HUDEP-2 (cell line): ENCODE results near the gene FADS1.

Experiments used
- DNase-seq, 76 experiments: peaks; one replicate each; lab custom pipeline; 2025; ENCODE audit not compliant: unreplicated experiment in 76 of 76; lab: John Stamatoyannopoulos, UW

Gene FADS1

DNA sequence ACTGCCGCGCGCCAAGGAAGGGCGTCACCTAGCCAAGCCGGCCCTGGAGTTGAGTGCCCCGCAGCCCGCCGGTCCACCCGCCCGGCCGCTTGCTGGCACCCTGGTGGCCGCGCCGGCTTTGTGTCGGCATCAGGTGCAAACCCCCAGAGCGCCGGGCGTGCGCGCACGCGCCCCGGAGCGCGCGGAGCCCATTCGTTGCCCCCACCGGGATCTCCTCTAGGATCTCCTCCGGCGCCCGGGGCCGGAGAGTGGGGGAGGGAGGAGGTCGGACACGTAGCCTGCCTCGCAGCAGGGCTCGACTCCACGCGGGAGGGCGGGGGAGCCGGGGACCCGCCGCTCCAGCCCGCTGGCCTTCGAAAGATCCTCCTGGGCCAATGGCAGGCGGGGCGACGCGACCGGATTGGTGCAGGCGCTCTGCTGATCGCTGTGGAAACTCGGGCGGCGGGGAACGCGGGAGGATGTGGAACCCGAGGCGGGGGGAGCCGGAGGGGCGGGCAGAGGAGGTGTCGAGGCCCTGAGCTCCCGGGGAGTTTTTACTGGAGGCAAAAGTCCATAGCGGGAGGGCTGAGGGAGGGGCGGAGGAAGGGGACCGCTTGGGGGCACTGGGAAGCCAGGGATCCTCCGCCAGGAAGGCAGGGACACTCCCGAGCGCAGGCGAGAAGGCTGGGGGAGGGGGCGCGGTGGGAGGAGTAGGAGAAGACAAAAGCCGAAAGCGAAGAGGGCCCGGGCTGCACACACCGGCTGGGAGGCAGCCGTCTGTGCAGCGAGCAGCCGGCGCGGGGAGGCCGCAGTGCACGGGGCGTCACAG lies 11.0 kb upstream of the FADS1 start, which contains the start of gene FADS2:
Gene FADS2, plus strand, starts transcription at position 730 of the 808 bp plus-strand sequence. CDS start 91 bp downstream, outside the sequence.
- DNase-seq = peak in 74 of 76 experiments; percentile 55 to 97 (median 89)

DNA sequence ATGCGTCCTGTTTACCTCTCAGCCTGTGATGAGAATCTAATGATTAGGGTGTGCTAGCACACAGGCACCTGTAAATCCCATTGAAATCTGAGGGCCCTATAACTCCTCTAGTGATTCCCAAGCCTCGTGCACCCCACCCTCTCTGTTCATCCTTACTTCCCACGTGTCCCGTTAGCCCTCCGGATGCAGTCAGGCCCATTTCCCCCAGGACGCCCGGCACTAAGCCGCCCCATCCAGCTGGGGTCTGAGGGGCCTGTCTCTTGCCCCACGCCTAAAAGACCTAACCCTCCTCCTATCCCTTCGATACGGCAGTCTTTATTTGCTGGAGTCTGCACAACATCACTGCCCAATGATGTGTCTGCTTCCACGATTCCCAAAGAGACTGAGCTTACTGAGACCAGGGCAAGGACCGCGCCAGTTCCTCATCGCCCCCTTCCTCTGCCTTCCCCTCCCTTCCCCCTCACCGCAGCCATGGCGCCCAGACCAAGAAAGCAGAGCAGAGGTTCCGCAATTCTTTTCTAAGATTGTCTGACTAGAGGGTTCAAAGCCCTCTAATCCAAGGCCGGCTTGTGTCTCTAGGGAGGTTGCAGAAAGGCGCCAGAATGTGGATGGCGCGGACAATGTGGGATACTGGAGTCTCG lies 10.2 kb upstream of the FADS1 start:
- DNase-seq = no peak

DNA sequence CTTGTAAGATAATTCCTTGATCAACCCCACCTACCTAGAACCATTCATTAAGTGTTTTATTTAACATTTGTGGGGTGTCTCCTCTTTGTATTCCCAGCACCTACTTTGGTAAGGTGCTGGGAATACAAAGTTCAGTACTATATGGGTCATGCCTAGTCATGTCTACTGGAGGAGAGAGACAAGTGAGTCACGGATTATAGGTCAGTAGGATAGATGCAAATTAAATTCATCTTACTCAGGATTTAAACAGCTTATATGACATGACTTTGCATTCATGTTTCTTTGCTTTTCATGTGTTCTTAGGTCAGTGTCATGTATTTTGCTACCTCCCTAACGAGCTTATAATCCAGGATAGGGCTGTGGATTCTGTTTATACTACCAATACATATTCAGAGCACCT lies 3.4 kb upstream of the FADS1 start:
- no peak for DNase-seq

DNA sequence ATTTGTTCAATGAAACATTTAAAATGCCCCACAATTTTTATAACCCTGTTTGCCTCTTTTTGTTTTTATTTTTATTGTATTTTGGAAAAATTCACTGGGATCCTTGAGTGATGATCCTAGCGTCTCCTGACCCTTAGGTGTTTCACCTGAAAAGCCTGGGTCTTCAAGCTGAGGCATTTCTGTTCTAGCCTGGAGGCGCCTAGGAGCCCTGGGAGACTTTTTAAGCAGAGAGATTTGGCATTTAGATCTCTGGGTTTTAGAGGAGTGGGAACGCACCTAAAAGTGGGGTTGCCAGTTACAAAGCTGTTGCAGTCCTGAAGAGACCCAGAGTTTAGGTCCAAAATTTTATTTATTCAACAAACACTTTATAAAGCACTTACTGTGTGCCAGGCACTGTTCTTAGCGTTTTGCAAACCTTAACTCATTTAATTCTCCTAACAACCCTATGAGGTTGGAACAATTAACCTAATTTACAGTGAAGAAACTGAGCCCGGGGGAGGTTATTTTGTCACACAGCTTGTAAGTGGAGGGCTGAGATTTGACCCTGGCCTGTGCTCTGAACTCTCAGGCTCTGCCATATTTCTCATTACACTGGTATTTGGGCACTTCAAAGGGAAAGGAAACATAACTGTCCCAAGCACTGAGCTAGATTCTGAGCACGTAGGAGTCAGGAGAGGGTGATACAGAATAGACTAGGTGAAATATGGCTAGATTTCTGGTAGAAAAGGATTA lies 834 bp upstream of the FADS1 start:
- no peak for DNase-seq

DNA sequence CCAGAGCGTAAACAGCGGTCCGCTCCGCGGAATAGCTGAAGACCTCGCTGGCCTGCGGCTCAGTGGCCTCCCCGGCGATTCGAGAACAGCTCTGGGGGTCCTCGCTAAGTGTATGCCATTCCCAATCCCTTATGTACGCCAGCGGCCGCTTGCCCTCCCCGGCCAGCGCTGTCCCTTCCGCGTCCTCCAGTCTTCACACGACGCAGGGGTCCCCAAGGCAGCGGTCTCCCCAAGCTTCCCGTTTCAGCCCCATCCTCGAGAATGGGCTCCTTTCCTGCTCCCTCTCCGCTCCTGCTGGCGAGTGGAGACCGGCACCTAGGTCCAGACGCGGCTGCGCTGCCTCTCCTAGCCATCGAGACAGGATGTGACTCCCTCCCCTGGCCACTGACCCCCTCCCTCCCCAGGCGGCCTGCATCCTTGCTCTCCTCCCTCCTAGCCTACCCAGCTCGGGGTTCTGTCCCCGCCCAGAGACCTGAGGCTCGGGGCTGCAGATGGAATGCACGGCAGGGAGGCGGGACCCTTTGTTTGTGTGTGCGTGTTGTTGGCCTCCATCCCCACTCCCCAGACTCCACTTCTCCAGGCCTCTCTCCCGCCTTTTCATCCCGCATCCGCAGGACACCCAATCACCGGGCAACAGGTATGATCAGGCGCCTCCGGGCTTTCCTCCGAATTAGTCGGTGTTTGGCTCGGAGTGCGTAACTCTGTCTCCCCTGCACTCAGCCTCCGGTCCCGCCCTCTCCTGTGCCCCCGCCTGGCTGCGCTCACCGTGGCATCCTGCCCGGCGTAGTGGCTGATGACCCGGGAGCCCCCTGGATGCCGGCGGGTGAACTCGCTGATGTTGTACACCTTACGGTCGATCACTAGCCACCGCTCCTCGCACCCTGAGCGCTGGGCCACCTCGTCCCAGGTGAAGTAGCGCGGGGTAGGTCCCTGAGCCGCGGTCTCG lies 740 bp downstream of the FADS1 start:
- DNase-seq = peak in 59 of 76 experiments; percentile 12 to 69 (median 50)

DNA sequence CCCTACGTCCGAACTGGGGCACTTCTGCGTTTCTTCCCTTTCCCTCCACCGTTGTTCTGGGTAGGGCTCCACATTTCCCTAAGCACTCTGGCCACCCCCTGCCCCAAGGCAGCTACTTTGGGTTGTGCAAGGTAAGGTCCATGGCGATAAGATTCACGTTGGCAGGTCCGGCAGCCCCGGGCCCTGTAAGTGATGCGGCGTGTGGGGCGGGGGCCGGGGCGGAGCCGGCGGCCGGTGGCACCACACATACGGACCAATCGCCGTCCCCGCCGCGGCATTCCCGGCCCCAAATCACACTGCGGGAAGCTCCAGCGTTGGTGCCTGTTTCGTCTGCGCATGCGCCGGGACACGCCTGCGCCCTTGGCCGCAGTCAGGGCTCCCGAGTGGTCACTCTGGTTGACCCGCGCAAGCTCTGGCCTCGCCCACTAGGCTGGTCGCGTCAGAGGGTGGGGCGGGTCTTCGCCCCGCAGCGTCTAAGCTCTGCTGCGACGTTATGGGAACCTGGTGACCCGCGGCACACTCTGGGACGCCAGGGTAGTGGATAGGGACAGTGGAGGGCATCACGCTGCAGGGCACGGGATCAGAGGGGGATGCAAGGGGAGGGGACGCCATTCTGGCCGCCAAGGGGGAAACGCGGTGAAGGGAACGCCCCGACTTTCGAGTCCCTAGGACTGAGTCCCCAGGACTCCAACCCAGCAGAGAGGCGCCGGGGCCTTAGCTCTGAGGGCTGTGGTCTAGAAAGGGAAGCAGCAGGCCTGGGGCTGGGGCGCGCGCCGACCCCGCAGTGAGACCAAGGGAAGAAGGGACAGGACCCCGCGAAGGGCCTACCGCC lies 1.6 kb downstream of the FADS1 start:
- peak in 71 of 76 experiments; percentile 27 to 83 (median 62) for DNase-seq

DNA sequence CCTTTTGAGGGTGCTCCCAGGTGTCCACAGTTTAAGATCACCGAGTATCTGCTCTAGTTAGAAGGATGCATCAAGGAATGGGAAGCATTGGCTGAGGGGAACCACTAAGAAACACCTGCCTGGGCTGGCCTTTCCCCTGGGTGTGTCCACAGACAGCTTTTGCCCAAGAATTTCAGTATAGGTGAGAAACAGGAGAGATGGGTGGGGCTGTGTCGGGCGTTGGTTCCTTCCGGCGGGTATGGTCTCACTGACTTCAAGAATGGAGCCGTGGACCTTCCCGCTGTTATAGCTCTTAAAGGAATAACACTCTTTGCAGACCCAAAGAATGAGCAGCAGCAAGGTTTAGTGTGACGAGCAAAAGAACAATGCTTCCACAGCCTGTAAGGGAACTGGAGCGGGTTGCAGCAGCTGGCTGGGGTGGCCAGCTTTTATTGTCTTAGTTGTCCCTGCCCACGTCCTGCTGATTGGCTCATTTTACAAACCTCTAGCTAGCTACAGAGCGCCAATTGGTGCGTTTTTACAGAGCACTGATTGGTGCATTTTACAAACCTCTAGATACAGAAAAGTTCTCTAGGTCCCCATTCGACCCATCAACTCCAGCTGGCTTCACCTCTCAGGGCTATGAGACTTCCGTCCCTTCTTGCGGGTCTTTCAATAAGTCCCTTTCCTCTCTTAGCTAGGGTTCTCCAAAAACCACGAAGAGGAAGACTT lies 2.4 kb downstream of the FADS1 start:
- peak in 1 of 76 experiments; percentile 12 for DNase-seq

DNA sequence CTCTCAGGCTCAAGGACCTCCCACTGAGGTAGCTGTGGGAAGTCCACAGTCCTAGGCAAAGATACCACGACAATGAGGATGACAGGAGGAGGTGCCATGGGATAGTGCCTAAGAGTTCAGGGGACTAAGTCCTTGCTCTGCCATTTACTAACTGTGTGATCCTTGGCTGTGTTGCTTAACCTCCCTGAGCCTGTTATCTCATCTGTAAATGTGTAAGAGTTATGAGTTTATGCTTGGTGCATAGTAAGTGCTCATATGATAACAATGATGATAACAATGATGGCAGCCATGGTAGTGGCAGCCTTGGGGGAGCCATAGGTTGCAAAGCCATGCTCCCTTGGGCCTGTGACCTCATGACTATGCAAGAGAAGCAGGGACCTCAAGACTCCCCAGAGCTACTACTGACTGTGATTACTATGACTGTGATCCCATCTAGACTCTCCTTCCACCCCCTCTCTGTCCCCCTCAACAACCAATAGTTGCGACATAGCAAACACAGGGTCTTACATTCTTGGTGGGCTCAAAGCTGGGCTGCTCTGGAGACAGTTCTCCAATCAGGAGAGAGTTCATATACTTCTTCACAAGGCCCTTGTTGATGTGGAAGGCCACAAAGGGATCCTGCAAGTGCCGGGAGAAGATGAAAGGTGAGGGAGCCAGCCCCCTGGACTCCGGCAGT lies 3.9 kb downstream of the FADS1 start:
- no peak for DNase-seq

DNA sequence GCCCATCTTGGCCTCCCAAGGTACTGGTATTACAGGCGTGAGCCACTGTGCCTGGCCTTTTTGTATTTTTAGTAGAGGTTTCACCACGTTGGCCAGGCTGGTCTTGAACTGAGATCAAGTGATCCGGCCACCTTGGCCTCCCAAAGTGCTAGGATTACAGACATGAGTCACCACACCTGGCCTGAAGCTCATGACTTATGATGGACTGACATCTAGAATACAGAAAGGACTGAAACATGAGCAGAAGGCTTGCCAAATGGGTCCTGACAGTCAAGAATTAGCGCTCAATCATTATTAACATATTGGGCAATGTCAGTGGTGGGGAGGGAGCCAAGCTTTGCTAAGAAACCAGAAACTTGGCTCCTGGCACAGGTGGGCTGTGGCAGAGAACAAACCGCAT lies 5.0 kb downstream of the FADS1 start:
- DNase-seq = no peak

DNA sequence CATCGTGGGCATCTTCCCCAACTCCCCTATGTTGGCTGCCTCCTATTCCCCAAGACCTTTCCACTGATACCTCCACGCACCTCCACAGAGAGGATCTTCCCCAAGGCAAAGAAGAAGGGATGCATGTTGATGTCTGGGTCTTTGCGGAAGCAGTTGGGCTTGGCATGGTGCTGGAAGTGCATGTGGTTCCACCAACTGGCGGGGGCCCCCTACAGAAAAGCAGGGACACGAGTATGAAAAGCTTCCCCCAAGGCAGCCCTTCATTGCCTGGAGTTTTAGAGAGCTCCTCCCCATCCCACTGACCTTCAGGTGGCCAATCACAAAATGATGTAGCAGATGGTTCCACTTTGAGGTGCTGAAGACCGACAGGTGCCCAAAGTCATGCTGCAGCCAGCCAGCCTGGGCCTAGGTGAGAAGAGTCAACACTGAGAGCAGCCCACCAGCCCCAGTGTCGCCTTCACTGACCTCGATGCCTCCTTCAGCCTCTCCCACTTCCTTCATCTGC lies 6.1 kb downstream of the FADS1 start:
- no peak for DNase-seq

DNA sequence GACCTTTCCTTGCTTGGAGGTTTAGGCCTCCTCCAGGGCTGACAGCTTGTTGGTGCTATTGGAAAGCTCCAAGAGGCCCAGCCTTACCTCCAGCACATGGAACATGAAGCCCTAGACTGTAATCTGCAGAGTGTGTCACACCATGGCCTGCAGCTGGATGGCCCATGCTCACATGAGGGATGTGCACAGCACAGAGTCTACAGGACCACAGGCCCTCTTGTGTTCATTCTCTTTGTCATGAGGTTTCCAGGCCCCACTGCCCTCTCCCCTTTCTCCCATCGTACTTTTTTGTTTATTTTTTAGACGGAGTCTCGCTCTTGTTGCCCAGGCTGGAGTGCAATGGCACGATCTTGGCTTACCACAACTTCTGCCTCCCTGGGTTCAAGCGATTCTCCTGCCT lies 10.0 kb downstream of the FADS1 start:
- DNase-seq = no peak

DNA sequence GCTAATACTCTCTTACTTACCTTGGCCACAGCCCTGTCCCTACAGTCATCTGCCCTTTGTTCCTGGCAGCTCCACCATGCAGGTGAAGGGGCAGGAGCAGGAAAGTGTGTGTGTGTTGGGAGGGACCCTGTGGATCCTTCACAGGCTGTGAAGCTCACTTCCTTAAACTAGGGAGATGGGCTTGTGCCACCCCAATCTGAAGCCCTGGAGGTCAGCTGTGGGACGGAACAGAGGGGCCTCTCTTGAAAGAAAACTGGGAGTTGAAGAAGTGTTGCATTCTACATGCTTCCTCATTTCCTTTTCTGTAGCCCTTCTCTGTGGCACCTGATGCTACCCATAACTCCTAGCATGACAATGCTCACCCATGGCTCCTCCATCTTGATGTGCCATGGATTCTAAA lies 11.7 kb downstream of the FADS1 start:
- DNase-seq = no peak

DNA sequence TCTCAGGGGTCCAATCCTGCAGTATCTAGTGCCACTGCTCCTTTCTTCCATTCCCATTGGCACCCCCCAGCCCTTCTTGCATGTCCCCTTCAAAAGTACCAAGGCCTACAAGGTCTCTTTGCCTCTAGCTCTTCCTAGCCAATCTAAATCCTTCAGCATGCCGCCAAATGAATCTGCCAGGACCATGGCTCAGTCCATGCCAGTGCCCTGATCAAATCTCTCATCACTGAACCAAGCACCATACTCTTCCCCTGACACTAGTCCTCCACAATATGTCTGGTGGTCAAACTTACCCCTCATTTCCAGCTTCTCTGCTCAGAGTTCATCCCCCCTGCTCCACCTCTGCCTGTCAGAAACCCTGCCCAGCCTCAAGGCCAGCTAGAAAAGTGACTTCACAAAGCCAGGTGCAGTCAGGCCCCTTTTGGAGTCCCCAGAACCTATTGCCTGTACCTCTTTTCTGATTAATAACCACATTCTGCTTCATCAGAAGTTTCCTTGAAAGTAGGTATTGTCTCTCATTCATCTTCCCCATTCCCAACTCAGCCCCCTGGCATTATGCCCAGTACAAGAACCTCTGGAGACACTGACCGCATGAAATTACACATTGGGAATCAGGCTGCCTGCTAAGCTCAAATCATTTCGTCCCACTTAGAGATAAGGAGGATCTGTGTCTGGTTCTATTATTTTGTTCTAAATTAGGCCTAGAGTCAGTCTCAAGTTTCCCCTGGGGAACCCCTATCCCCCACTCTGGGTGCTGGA lies 12.7 kb downstream of the FADS1 start:
- peak in 1 of 76 experiments; percentile 34 for DNase-seq

DNA sequence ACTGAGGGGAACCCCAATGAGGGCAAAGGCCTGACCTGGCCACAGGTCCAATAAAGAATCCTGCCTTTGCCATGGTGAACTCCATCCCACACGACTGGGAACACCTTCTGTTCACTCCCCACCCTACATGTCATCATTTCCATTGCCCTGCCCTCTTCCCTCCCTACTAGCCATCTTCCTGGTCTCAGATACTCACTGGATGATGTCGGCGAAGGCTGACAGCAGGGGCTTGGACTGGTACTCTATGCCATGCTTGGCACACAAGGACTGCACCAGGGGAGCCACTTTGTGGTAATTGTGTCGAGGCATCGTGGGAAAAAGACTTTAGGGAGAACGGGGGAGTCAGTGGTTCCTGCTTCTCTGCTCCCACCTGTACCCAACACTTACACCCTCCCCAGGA lies 14.2 kb downstream of the FADS1 start:
- DNase-seq = no peak

DNA sequence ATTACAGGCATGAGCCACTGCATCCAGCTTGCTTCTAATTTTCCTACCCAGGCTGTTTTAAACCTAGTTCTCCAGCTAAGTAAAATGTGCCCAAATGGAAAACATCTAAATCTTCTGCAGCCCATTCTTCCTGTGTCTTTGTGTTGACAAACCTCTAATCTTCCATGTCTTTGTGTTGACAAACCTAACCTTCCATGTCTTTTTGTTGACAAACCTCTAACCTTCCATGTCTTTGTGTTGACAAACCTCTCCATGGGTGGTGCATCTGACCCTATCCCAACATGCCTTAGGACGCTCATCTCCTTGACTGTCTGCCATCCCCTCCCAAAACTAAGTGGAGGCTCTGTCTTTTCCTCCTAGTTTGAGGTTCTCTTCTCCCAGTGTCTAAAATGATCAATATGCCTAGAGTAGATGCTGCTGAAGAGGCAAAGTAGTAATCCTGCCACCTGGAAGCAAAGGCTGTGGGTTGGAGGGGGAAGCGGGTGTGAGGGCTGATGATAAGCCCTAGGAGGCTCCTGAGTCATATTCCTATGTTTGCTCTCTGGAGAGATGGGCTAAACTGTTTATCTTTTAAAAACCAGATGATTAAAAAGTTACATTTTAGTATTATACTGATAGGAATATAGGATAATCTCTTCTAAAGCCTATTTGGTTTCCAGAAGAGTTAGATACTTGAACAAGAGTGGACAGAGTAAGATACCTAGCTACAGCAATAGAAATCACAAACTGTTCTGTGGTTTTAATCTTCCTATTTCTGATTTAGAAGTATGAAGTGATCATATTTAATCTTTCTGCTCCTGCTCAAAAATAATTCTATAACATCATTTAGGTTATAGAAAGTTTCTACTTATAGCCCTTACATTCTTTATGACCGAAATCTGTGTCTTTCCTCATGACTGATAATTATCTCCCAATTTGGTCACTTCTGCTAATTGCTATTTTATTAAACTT lies 16.2 kb downstream of the FADS1 start:
- peak in 28 of 76 experiments; percentile 5 to 55 (median 25) for DNase-seq

DNA sequence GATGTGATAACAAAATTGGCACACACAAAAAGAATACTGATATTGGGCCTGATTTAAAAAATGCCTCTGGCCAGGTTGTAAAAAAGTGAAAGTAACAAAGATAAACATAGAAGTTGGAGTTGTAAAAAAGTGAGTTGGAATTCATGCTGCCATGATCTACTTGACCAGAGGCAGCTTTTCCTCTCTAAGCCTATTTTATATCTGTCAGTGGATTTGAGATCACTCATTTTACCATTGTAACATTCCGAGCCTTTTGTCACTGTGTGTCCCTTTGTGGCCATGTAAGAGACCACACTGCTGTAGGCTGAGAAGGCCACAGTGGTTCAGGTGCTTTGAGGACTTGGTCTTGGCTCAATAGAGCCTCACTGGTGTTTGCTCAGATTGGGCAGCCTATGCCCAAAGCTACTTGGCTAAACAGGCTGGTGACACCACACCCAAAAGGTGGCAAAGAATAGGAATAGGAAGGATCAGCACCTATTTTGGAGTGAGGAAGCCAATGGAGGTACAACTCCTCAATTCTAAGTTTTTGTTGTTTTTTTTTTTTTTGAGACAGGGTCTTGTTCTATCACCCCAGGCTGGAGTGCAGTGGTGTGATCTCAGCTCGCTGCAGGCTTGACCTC lies 17.0 kb downstream of the FADS1 start:
- no peak for DNase-seq
